ENCODE results near the gene AMOTL2.

The AMOTL2 gene

GRCh38 chr3:134315286-134316106, 58.8 kb downstream of the AMOTL2 start:
- DNase-seq (ENCODE audit: low read depth in 2 of 2): no peak

DNA sequence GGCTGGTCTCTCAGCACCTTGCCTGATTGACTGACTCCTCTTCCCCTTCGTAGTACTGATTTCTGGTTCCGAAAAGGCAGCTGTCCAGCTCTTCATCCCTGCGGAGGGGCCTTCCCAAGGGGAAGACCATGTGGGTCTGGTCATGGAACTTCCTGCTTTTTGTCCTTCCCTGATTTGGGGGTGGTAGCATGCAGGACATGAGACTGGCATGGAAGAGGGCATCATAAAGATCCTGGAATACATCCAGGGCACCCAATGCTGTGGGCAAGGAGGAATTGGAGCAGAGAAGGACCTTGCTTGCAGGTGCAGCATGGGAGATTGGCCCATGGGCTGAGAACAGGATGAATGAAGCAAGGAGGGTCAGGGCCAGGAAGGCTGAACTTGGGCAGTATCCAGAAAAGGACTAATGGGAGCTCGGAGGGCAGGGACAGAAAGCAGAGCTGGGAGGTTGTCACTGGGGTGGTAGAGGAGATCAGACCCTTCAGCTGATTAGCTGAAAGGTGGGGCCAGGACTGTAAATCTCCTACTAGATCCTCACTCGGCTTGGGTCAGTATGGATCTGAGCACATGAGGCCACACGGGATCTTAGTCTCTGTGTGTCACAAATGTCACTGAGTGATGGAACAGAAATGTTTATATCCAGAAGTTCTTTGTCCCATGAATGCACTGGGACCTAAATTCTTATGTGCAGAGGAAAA, 59.5 kb downstream of the AMOTL2 start:
- DNase-seq (ENCODE audit: low read depth in 2 of 2): no peak

DNA sequence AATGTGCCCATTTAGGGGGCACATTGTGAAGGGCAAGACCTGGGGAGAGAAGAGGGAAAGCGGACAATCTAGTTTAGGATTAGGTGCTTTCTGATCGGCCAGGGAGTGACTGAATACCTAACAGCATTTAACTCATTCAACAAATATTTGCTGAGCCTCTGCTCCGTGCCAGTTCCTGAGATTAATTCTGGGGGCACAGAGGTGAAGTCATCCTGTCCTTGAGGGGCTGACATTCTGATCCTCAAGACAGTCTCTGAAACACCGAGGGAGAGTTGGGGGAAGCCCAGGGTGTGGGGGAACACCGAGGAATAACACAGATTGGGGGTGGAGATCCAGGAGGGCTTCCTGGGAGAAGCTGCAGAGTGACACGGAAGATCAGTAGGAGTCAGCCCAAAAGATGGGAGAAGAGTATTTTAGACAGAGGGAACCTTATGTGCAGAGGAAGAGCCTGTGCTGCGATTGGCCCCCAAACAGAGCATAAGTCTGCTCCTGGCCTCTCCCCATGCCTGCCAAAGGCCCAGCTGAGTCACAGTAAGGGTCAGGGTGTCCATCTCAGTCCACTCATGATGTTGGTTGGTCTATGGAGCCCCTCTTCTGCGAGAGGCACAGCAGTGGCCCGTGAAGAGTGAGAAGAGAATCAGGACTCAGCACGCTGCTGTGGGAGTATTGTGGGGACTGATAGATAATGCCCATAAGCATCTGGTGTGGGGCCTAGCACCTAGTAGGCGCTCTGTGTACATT, 60.2 kb downstream of the AMOTL2 start:
- DNase-seq (ENCODE audit: low read depth in 2 of 2): no peak

DNA sequence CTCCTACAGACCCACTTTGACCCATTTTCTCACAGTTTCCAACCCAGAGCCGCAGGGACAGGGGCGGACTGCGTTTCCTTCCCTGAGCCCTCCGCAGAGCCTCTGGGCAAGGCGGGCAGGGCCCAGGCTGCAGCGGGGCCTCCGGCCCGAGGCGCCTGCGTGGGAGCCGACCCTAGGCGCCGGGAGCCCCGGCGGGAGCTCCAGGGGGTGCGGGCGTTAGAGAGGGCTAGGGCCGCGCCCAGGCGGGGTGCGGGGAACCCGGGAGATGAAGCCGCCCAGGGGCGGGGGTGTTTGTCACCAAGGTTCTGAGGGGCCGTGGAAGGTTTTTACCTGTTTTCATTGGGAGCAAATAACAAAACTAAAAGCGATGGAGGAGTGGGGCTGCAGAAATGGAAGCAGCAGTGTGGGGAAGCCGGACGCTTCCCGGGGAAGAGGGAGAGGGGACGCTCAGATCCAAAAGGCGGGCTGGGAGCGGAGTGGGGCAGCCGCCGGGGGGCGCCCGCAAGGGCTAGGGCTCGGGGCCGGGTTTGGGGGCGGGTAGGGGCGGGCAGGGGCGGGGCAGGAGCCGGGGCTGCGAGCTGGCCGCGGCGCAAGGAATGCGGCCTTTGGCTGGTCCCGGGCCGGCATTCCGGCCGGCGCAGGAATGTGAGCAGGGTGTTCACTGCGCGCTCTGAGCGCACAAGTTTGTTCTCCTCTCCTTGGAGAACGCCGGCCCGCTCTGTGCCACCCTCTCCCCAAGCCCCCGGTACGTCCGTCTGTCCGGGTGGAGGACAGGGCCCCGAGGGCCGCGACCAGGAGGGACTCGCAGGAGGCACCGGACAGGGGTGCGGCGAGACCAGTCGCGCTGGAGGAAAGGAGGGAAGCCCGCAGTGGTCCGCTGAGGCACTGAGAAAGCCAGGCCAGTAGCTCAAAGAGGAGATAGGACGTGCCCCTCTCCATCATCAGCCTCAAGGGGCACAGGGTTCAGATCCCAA, 61.1 kb downstream of the AMOTL2 start:
- DNase-seq (ENCODE audit: low read depth in 2 of 2): no peak

DNA sequence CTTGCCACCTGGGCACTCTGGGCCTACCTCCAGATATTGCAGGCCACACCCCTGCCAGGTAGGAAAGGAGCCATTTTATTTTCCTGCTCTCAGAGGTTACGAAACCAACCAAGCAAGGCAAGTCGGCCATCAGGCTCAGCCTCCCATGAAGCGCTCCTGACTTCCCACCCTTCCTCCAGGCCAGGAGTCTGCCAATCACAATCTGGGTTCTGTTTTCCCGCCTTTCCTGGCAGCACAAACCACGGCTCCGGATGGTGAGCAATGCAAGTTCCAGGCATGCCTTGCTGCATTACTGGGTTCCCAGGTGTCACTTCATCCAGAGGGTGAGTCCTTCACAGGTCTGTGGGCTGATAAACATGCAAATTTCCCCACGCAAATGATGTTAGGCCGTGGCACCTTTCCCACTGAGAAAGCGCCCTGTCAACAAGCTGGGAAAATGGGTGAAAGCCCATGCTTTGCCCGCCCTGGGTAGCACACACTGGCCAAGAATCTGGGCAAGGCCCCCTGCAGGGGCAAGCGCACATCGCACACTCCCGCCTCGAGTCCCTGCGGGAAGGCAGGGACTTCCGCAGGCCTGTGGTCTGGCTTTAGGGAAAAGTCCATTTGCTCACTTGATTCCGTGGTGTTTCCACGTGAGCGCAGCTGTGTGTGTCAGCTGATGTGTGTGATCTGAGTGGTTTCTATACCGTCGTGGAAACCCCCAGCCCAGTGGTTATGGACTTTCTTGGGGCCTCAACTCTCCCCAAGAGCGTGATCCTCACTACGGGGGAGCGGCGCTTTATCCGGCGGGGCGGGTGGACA, 62.0 kb downstream of the AMOTL2 start:
- DNase-seq (ENCODE audit: low read depth in 2 of 2): no peak

DNA sequence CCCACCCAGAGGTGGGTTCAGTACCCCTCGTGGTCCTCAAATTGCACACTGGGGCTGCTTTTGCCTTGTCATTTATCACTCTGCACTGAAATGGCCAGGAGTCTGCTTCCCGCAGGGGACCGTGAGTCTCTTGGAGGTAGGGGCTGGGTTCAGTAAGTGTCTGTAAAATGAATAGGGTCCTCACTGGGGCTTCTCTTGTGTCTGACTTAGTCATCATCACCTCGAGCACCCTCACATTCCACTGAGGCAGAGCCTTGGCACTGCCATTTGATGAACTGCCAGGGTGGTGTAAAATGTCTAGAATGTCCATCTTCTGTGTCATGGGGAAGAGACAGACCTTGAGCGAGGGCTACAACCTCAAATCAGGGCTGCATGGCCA, 62.6 kb downstream of the AMOTL2 start:
- DNase-seq (ENCODE audit: low read depth in 2 of 2): no peak

- DNase-seq (ENCODE audit: low read depth in 2 of 2): no peak
Observed at GRCh38 chr3:134311265-134311664, 63.0 kb downstream of the AMOTL2 start.

- DNase-seq (ENCODE audit: low read depth in 2 of 2): no peak
Observed at GRCh38 chr3:134309987-134310700, 64.1 kb downstream of the AMOTL2 start.

DNA sequence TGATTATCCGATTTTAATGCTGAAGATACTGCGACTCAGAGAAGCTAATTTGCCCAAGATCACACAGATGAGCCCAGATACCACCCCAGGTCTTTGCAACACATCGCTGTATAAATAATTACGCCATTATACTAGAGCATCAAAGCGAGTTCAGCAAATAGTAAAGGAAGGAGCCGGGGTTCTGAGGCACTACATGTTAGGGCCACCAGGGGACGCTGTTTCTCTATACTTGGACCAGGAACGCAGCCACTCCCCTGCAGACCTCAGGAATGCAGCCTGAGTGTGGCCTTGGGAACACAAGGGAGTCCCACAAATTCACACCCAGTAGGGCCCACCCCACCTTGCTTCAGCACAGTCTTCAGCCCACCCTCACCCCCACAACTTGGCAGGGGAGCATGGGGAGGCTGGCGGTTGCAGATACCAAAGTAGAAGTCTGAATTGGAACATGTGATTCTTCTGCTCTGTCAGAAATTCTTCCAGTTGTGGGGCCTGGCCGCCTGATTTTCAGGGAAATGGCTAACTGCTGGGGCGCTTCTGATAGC, 65.8 kb downstream of the AMOTL2 start:
- peak; percentile 42 to 53 for DNase-seq (ENCODE audit: low read depth in 2 of 2)

DNA sequence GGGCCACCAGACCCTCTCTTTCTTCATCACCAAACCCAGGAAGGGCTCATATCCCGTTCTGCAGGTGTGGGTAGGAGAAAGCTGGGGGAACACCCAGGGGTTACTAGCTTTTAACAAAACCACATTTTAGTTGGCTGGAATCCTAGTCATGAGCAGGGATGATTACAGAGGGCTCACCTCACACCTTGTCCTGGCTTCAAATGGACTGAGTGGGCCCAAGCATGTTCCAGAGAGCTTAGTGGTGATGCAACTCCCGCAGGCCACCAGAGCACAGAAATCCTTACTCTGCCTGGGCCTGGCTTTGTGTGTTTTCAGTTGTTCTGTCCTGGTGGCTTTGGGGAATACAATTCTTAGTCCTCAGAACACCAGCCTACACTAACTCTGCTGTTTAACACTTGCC, 66.8 kb downstream of the AMOTL2 start:
- DNase-seq (ENCODE audit: low read depth in 2 of 2): no peak

DNA sequence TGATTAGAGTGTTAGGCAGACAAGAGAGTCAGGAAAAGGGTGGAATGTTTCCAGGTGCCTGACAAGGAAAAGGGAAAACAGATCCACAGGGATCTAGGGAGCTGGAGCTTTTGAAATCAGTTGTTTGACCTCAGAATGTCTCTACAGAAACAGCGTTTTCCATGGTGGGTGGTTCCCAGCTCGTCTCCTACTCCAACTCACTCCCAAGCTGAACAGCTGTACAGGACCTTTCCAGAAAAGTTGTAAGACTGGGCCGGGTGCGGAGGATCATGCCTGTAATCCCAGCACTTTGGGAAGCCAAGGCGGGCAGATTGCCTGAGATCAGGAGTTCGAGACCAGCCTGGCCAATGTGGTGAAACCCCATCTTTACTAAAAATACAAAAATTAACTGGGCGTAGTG, 67.9 kb downstream of the AMOTL2 start:
- DNase-seq (ENCODE audit: low read depth in 2 of 2): no peak

Measured in stimulated activated CD8-positive, alpha-beta memory T cell treated with anti-CD3 and anti-CD28 coated beads, Interleukin-7, amount 100 ng/mL, for 1 hour (primary cell).